Measurements from ENCODE around the gene GNAI1.

The GNAI1 gene

GRCh38 chr7:80216996-80217842 is 82.6 kb downstream of the GNAI1 start:
- DNase-seq = no peak

GRCh38 chr7:80218723-80219122 is 84.1 kb downstream of the GNAI1 start:
- DNase-seq = no peak

- DNase-seq = no peak
Observed at GRCh38 chr7:80220022-80220634, 85.5 kb downstream of the GNAI1 start.

- DNase-seq = no peak
Observed at GRCh38 chr7:80224415-80224814, 89.8 kb downstream of the GNAI1 start.

- no peak for DNase-seq
Observed at GRCh38 chr7:80225361-80225760, 90.7 kb downstream of the GNAI1 start.

GRCh38 chr7:80226629-80227028 is 92.0 kb downstream of the GNAI1 start:
- DNase-seq = no peak

GRCh38 chr7:80230327-80230726 is 95.7 kb downstream of the GNAI1 start:
- DNase-seq = no peak

- no peak for DNase-seq
Observed at GRCh38 chr7:80231707-80232106, 97.1 kb downstream of the GNAI1 start.

GRCh38 chr7:80232979-80233724 is 98.5 kb downstream of the GNAI1 start:
- DNase-seq = no peak

- DNase-seq = no peak
Observed at GRCh38 chr7:80235334-80235733, 100.7 kb downstream of the GNAI1 start.

GRCh38 chr7:80236681-80237080 is 102.0 kb downstream of the GNAI1 start:
- DNase-seq = no peak

GRCh38 chr7:80240265-80241025 is 105.8 kb downstream of the GNAI1 start:
- no peak for DNase-seq

GRCh38 chr7:80241671-80242070 is 107.0 kb downstream of the GNAI1 start:
- DNase-seq = no peak

- DNase-seq = no peak
Observed at GRCh38 chr7:80243425-80243824, 108.8 kb downstream of the GNAI1 start.

- DNase-seq = no peak
Observed at GRCh38 chr7:80244206-80244916, 109.7 kb downstream of the GNAI1 start.

GRCh38 chr7:80247144-80247543 is 112.5 kb downstream of the GNAI1 start:
- no peak for DNase-seq

- no peak for DNase-seq
Observed at GRCh38 chr7:80247891-80248290, 113.3 kb downstream of the GNAI1 start.

- no peak for DNase-seq
Observed at GRCh38 chr7:80249184-80249583, 114.6 kb downstream of the GNAI1 start.

- no peak for DNase-seq
Observed at GRCh38 chr7:80249619-80250295, 115.1 kb downstream of the GNAI1 start.

GRCh38 chr7:80253237-80253636 is 118.6 kb downstream of the GNAI1 start:
- no peak for DNase-seq

GRCh38 chr7:80253653-80254052 is 119.0 kb downstream of the GNAI1 start:
- DNase-seq = no peak

- no peak for DNase-seq
Observed at GRCh38 chr7:80255656-80256055, 121.0 kb downstream of the GNAI1 start.
